Measurements from ENCODE around the gene DTWD1.
A peak's percentile ranks its signal among the peaks of the same experiment; 100 is the strongest.
"Not testable (repeated sequence)": the region's sequence is repeated elsewhere in the genome, so short reads cannot be mapped to it uniquely, and the experiment has no call there.

Gene DTWD1, protein sequence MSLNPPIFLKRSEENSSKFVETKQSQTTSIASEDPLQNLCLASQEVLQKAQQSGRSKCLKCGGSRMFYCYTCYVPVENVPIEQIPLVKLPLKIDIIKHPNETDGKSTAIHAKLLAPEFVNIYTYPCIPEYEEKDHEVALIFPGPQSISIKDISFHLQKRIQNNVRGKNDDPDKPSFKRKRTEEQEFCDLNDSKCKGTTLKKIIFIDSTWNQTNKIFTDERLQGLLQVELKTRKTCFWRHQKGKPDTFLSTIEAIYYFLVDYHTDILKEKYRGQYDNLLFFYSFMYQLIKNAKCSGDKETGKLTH

DNA sequence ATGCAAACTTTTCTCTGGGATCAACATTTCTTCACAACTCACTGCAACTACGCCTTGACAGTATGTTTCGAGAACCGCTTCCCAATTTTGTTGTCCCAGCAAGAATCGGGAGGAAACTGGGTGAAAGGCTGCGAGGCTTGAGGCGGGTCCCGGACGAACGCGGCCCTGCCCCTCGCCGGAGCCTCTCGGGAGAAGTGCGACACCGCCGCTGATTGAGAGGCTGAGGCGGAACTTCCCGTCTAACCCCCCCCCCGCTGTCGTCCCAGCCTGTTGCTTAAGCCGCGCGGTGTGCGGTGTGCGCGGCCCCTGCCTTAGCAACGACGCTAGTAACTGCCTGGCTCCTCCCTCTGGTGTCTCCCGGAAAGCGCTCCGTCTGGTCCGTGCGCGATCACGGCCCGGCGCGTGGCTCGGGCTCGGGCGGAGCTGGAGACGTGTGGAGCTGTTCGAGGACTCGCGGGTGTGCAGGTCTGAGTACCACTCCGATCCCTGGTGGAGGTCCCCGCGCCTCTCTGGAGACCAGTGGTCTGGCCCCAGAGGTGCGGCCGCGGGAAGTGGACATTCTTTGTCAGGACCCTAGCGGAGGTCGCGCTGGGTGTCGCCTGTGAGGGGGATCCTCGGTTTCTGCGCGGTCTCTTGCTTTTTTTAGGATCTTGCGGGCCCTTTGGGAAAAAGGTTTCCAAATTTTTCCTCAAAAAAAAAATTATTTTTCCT lies at the start of gene DTWD1, which contains the start of gene FAM227B:
DTWD1 (plus strand) TSS at position 391 of the 711 bp plus-strand sequence. CDS start 4,120 bp downstream, outside the sequence.
FAM227B (minus strand) TSS at position 161 of the 711 bp plus-strand sequence. CDS start 5,647 bp downstream, outside the sequence.
- DNase-seq: peak; percentile 87 to 95 (median 92)

GRCh38 chr15:49573421-49573820 lies 47.4 kb upstream of the DTWD1 start:
- no peak for DNase-seq

DNA sequence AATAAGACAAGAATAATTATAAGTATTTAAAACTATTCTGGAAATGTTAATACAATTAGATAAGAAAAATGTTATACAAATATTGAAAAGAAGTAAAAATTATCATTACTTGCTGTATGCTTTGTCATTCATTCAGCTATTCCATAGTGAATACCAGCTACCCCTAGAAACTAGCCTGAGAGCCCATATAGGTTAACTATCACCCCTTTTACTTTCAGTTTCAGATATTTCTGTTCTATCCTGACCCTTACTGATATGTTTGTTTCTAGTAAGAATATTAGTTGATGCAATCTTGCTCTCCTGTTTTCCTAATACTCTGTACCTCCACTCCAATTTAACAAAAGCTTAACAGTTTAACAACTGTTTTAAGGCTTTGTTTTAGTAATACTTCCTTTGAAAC lies 31.8 kb upstream of the DTWD1 start:
- no peak for DNase-seq

DNA sequence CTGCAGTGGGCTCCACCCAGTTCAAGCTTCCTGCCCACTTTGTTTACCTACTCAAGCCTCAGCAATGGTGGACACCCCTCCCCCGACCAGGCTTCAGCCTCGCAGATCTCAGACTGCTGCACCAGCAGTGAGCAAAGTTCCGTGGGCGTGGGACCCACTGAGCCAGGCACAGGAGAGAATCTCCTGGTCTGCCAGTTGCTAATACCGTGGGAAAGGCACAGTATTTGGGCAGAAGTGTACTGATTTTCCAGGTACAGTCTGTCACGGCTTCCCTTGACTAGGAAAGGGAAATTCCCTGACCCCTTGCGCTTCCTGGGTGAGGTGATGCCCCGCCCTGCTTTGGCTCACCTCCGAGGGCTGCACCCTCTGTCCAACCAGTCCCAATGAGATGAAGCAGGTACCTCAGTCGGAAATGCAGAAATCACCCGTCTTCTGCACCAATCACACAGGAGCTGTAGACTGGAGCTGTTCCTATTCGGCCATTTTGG lies 28.0 kb upstream of the DTWD1 start:
- not testable (repeated sequence) for DNase-seq

- DNase-seq: no peak
These were observed 16.0 kb upstream of the DTWD1 start for GRCh38 chr15:49604625-49605409.

DNA sequence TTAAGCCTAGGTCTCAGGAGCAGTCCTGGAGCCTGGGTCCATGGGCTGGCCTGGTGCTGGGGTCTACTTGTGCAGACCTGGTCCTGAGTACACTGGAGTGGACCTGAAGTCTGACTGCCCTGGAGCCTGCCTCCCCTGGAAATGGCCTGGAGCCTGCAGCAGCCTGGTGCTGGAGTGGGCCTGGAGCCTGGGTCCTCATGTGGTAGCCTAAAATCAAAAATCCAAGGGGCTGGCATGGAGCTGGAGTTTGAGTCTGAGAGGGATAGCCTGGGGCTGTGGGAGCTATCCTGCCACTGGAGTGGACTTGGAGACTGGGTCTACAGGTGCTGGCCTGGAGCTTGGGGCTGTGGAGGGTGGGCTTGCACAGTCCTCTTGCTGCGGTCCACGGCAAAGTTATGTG lies 15.3 kb upstream of the DTWD1 start:
- no peak for DNase-seq

- no peak for DNase-seq
These were observed 14.3 kb upstream of the DTWD1 start for GRCh38 chr15:49606594-49606993.

GRCh38 chr15:49610157-49610918 lies 10.5 kb upstream of the DTWD1 start:
- DNase-seq: no peak

- DNase-seq: not testable (repeated sequence)
These were observed 8.6 kb upstream of the DTWD1 start for GRCh38 chr15:49612240-49612639.

GRCh38 chr15:49619226-49619625 lies 1.6 kb upstream of the DTWD1 start:
- no peak for DNase-seq

DNA sequence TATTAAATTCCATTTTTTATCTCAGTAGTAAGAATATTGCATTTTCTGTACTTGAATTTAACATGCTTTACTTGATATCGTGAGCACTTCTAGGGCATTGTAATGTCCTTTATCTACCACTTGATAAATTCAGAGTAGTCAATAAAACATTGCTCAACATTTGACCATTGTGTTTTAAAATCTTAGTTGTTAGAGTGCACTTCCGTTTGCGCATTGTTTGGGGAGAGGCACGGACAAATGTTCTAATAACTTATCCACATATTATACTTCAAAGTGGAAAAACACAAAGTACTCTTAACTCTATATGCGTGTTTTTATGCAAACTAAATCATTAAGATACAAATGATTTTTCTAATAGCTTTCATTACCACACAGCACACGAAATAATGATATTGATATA lies 649 bp upstream of the DTWD1 start:
- DNase-seq: peak in 1 of 6 experiments; percentile 56

DNA sequence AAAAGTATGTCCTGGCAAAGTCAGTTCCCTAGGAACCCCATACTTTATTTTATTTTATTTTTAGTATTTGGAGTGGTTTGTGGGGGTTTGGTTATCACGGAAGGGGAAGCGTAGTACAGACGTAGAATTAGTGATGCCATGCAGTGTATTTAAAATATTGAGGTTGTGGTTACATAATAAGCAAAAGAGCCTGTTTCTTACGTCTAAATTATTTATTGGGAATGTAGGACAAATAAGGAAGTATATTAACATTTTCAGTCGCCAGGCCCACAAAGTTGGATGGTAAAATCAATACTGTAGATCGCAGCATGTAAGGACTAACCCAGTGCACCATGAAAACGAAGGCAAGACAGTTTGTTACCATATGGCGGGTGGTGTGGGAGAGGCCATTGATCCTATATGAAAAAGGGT lies 558 bp downstream of the DTWD1 start:
- peak in 1 of 6 experiments; percentile 17 for DNase-seq

- no peak for DNase-seq
These were observed 1.0 kb downstream of the DTWD1 start for GRCh38 chr15:49621887-49622286.

DNA sequence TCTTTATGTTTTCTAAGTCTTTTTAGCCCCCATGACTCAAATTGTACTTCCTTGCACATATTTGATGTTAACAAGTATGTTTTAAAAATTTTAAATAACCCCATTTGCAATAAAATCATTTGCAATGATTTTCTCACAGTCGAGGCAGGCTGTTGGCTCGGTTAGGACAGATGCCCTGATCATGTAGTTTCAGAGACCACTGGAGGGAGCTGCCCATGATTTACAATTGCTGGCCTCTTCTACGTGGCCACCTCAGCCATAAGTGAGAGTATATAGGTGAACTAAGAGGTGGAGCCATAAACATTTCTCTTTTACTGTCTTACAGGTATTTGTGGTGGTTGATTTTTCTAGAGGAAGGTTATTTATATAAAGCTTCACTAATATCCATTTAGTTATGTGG lies 1.7 kb downstream of the DTWD1 start:
- DNase-seq: no peak

DNA sequence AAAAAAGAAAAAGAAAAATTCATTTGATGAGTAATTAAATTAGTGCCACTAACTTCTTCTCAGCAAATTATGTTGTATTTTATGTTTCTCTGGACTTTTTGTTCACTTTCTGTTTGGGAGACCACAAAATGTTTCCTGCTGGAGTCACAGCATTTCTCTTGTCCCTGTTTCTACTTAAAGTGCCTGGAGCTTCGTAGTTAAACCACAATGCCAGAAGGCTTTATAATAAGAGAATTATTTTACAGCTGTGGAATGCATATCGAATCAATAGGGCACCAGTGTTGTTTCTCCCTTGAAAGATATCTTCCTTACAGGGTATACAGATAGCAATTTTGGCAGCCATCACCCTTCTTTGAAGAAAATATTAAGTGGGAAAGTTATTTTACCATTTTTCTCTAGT lies 3.2 kb downstream of the DTWD1 start:
- no peak for DNase-seq

DNA sequence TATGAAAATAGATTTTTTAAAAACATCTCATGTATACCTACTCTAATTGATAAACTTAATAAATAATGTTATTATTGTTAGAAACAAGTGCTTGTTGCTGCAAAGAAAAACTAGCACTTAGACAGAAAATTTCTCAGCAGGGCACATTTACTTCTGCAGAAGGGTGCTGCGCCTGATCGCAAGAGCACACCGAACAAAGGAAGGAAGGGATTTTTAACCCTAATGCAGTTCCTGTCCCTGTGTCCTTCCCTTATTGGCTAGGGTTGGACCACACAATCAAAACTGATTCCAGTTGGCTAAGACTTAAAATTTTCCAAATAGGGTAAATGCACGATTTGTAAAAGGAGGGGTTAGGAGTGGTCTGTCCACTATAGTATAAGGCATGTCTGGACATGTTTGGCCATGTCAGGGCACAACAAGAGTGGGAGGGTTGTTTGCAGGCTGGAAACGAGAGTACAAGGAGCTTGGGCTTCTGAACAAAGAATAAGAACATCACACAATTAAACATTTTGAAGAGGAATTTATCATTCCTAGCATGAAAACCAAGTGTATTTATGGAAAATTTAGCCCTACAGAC lies 4.7 kb downstream of the DTWD1 start:
- no peak for DNase-seq

DNA sequence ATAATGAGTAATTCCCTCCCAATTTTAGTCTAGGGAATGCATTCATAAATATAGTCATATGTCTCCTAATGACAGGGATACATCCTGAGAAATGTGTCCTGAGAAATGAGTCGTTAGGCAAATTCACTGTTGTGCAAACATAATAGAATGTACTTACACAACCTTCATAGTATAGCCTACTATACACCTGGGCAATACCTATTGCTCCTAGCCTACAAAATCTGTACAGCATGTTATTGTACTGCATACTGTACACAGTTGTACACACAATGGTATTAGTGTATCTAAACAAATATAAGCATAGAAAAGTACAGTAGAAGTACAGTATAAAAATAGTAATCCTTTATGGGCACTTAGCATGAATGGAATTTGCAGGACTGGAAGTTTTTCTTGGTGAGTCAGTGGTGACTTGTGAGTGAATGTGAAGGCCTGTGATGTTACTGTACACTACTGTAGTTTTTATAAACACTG lies 6.6 kb downstream of the DTWD1 start:
- DNase-seq: no peak

- no peak for DNase-seq
These were observed 7.5 kb downstream of the DTWD1 start for GRCh38 chr15:49628379-49628778.

GRCh38 chr15:49637857-49638256 lies 17.0 kb downstream of the DTWD1 start:
- no peak for DNase-seq

- no peak for DNase-seq
These were observed 23.5 kb downstream of the DTWD1 start for GRCh38 chr15:49644364-49644794.

- no peak for DNase-seq
These were observed 24.4 kb downstream of the DTWD1 start for GRCh38 chr15:49645277-49645676.

DNA sequence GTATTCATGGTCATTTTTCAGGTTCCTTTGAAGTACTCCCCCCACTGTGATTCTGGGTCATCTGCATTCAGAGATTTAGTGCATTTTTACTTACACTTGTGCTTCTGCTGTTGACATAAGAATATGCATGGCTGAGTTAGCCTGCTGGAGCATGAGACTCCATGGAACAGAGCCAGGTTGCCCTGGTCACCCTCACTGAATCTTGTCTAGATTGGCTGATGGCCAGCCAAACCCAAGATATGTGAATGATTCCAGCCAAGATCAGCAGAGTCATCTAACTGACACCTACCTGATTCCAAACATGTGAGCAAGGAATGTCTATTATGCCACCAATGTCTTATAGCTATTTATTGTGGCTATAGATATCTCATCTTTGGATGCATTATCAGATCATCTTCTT lies 25.1 kb downstream of the DTWD1 start:
- DNase-seq: no peak
